Lung microvascular endothelial cell (primary cell): ENCODE measurements around the gene INS. TPM values are rescaled to one million over a fixed set of nuclear protein-coding genes. Genes with fewer than 3 reads are reported as not detected.

Experiments
- DNase-seq, 2 donors: peaks; one replicate each; pipeline versions ENCODE4 v3.0.0 to v3.0.0-alpha.2; 2010; ENCODE audit warnings: low read depth in 2 of 2
- total RNA-seq: library from RNA; depleted of rRNA; stranded (reverse); fragments of >200 nt; gene quantifications from 2 replicates; pipeline ENCODE4 v1.2.1, GENCODE V29; 2014

The INS gene
- not detected in 2 replicates for total RNA-seq

GRCh38 chr11:2160736-2161259, at the start of gene INS:
Gene INS (minus strand): TSS chr11:2161209. CDS start chr11:2160971, 238 bp downstream.
- DNase-seq = no peak

DNA sequence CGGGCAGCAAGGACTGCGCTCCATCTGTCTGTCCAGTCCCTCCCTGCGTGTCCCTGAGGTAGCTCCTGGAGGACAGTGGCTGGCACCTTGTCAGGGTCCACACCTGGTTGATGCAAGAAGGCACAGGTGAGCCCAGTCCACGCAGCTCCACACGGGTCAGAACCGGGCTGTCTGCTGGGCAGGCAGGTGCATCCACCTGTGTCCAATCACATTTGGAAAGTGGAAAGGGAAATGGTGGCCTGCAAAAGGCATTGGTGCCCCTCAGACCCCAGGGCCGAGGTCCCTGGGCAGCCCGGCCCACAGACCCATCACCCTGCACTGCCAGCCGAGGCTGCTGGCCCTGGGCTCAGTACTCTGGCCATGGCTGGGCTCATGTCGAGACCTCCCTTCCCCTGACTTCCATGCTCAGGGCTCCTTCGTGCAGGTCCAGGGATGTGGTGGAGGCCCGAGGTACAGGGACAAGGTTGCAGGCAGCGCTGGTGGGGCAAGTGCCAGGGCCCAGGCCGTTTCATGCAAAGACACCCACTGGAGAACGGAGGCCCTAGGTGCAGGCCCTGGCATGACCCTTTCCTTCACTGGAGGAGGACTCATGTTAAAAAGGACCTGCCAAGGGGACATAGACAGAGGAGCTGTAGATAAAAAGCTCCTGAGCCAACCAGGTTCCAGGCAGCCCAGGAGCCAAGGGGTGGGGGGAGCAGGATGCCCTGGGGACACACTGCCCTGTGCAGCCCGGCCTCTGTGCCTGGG, 49.5 kb upstream of the INS start:
- DNase-seq = no peak

DNA sequence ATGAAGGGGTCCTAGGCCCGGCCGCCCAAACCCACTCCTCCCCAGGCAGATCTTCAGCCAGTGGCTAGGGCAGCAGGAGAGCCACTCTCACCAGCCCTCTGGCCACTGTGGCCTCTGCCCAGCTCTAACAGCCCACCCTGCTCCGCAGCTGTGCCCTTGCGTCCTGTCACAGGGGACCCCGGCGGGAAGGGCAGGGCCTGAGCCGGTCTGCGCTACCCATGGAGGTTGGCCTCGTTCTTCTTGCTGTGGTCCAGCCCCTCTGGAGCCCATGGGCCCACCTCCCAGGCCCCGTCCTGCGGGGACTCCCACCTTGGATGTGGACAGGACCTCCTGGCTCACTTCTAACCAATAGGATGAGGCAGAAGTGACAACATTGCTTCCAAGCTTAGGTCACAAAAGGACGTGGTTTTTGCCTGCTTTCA, 48.9 kb upstream of the INS start:
- DNase-seq = no peak

DNA sequence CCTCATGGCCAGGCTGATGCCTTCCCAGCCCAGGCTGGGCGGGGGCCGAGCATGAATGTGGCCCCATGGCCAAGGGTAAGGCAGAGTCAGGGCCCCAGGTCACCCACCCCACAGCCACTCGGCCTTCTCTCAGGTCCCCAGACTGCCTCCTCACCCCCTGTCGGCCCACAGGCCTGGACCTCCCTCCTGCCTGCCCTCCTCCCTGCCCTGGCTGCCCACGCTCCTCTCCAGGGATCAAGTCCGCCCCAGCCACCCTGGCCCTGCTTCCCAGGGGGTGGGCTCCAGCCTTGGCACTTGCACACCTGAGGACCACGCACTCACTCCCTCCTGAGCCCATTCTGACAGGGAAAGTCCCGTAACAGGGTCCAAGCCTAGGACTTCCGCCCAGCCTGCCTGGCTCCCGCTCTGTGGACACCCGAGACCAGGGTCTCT, 48.4 kb upstream of the INS start:
- DNase-seq = no peak

DNA sequence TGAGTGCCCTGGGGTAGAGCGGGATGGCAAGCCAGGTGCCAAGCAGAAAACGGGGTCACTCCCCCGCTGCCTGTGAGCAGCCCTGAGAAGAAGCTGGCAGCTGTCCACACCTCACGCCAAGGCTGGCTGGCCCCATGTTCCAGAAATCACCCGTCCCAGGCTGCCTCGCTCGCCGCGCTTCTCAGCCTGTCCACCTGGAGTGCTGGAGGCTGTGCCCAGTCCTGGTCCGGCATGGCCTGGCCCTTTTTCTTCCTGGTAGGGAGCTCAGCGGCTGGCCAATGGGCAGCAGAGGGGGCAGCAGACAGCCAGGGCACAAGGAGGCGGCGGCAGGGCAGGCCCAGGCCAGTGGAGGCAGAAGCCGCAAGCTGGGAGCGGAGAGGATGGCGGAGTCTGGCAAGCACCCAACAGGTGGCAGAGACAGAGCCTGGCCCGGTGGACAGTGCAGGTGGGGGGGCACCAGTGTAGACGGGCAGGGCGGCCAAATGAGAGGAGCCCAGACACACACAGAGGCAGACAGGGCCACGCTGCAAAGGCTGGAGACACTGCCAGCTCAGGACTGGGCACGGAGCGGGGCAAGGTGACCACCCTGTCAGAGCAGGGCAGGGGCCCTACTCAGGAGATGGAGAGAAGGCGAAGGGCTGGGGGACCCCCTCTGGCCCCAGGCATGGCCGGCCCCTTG, 47.8 kb upstream of the INS start:
- DNase-seq = no peak

DNA sequence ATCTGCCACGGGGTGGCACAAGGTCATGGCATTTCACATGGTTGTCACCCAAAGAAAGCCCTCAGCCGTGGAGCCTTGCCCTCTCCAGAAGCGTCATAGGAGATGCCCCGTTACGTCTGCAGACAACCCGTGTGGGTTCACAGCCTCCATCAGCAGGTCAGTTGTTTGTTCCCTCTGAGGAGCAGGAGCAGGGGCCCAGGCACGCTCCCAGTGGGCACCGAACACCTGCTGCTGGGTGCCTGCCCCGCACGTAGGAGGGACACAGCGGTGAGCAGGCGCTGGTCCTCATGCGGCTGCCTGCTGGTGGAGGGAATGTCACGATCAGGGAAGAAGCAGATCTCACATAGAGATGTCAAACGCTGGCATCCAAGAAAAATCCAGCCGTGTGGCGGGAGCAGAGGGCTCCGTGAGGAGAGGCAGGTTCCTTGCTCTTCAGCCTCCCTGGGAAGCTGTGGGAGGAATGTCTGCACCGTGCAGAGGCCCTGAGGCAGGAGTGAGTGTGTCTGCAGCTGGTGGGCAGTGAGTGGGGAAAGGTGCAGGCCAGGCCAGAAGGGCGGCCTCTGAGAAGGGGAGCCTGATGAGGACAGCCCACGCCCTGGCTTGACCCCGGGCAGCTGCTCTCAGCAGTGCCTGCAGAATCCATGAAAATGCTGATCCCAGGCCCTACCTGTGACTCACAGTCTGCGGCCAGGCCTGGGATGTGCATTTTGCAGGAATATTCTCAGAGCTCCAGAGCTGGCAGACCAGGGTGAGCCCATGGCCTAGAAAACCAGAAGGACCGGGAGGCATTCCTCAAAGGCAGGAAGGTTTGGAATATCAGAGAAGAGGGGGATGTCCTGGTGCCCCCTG, 47.0 kb upstream of the INS start:
- no peak for DNase-seq

DNA sequence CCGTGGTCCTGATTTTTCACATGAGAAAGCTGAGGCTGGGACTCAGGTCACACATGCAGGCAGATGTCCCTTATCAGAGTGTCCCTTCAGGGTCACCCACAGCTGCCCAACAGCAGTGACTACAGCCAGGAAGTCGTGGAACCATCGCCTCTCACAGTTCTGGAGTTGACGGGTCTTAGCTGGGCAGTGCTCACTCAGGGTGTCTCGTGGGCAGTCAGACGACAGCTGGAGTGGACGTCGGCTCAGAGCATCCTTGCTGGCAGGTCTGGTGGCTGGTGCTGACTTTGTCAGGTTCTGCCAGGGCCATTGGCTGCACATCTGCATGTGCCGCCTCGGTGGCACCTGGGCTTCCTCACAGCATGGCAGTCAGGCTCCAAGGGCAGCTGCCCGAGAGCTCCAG, 46.2 kb upstream of the INS start:
- no peak for DNase-seq

DNA sequence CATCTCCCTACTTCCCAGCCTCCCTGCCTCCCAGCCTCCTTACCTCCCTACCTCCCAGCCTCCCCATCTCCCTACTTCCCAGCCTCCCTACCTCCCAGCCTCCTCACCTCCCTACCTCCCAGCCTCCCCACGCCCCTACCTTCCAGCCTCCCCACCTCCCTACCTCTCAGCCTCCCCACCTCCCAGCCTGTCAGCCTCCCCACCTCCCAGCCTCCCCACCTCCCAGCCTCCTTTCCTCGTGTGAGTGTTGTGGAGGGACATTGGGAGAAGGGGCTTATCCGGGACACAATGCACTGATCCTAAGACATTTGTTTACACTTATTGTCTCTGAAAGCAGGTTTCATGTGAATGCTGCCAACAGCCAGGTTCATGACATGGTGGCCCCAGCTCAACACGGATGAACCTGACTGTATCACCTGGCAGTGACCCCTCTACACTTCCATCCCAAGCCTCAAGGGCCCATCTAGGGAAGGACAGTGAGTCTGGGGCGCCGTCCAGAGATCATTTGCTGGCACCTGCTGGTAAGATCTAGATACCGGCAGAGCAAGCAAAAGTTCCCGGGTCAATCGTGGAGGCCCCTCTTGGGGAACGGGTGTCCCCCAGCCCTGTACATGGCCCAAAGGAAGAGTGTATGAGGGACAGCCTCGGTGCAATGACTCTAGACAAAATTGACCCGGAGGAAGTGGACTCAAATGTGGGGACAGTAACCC, 45.1 kb upstream of the INS start:
- no peak for DNase-seq

DNA sequence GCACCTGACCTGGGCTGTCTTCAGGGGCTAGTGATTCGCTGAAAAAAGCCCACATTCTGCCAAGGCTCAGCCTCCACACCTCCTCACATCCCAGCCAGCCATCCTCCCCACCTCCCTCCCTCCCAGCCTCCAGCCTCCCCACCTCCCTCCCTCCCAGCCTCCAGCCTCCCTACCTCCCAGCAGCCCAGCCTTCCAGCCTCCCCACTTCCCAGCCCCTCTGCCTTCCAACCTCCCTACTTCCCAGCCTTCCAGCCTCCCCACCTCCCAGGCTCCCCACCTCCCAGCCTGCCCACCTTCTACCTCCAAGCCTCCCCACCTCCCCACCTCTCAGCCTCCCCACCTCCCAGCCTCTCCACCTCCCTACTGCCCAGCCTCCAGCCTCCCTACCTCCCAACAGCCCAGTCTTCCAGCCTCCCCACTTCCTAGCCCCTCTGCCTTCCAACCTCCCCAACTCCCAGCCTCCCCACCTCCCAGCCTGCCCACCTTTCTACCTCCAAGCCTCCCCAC, 44.3 kb upstream of the INS start:
- no peak for DNase-seq

DNA sequence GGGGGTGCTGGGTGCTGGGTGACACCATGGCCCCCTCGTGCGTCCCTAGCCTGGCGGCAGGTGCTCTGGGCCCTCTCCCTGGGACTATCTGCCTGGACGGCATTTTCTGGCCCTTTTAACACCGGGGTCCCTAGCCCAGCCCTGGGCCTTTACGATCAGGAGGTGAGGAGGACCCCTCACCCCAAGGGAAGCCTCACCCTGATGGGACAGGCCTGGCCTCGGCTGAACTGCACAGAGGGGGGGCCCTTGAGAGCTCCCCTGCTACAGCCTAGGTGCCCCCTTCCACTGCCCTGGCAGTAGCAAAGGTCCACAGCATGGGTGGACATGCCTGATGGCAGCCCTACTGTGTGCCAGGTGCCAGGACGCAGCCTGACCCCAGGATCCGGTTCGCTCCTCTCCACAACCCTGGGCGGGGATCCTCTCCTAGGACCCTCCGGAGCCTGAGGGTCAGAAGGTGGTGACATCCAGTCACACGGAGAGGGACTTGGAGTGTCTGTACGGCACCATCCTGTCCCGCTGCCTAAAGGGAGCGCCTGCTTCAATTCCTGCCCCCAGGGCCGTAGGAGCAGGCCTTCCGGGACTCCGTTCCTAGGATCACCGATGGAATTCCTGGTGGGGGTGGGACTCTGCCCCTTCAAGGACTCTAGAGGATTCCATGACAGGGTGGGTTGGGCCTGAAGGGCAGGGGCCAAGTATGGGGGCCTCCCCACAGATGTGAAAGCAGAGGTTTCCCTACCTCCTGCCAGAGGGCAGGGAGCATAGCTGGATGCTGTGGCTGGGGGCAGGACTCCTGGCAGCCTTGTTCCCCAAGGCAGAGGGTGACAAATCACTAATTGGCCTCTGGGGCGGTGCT, 43.6 kb upstream of the INS start:
- DNase-seq = no peak

DNA sequence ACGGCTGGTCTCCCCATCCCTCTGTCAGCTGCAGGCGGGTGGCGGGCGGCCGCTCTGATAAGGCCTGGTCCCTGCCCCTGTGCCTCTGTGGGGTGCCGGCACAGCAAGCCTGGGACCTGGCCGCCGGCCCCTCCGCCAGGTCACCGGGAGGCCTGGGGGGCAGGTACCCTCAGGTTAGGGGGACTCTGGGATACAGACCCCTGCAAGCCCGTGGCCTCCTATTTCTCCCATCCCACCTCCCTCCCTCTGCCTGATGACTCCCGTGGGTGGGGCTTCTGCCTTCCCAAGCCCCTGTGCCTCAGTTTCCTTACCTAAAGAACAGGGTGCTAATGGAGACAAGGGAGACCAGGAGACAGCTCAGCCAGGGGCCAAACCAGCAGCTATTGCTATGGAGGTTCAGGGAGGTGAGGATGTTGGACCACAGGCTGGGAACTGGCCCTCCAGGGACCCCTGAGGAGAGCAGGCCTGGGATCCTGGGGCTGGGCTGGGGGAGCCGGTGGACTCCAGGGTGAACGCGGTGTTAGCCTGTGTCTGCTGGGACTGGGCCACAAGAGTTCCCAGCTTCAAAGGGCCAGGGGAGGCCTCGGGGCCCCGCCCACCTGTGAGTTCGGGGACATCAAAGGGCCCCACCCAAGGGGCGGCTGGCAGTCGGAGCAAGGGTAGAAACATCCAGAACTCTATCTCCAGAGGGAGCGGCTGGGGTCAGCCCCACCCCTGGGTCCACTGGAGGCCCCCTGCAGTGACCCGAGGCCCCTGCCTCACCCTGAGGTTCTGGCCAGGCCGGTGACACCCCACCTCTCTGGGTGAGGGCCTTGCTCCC, 42.6 kb upstream of the INS start:
- no peak for DNase-seq

DNA sequence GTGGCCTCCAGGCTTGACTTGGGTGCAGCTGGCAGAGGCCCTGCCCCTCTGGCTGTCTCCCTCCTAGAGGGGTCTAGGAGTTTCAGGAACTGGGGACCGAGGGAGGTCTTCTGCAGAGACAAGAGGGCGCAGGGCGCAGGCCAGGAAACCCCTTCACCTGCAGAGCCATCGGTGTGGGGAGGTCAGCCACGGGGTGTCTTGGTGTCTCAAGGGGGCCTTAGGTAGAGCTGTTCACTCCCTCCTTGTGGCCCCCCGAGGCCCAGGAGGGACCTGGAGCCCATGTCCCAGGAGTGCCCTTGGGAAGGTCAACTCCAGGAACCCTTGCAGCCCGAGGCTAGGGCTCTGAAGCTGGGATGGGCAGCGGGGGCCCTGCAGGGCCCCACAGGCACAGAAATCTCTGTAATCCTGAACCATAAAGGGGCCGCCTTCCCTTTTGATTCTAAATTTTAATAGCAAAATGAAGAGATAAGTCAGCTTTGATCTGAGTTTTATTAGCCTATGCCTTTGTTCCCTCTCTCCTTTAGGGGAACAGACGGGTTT, 42.0 kb upstream of the INS start:
- DNase-seq = no peak

- no peak for DNase-seq
These were observed 41.3 kb upstream of the INS start for GRCh38 chr11:2202071-2202899.

DNA sequence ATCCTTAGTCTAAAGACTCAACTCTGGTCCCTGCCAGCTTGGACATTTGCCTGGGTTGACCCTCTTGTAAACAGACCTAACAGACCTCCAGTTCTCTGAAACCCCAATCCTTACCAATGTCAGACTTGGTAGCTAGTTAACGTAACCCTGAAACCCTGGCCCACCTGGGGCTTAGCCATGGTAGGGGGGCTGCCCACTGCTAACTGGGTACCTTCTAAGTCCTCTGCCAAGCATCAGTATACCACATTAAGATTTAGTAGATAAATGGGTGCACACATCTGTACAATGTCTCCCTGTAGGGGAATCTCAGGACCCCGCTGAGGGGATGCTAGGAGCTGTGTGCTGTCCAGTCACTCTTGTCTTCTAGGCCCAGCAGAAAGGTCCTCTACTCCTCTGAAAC, 40.5 kb upstream of the INS start:
- DNase-seq = no peak

DNA sequence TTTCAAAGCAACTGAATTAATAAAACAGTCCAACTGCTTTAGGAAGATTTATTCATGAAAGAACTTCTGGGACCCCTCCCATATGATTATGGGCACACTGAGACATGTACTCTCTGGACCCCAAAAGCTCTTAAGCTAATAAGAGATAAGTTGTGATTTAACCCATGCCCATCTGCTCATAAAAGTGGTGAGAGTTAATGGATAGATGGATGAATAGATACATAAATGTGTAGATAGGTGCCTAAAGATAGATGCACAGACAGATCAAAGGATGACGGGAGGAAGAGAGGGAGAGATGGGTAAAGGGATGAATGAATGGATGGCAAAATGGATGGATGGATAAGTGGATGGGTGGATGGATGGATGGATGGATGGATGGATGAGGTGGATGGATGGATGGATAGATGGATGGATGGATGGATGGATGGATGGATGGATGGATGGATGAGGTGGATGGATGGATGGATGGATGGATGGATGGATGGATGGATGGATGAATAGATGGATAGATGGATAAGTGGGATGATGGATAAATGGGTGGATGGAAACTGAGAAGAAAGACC, 40.0 kb upstream of the INS start:
- DNase-seq = no peak

DNA sequence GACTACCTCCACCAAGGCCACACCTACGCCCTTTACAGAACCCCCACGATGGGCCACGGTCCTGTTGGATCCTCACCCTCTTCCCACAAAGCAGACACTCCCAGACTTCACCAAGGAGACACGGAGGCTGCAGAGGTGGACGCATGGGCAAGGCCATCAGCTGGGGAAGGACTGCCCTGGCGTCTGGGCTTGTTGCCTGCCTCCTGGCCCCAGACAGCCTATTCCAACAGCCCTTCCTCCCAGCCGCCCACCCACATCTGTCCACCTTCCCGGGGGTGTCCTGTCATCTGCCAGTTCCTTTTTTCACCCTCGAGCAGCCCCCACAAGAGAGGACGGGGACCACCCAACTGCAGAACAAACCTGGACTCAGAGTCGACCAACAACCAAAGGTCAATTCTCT, 39.5 kb upstream of the INS start:
- no peak for DNase-seq

GRCh38 chr11:2199466-2200341, 38.7 kb upstream of the INS start:
- DNase-seq = no peak
